HepG2 (cell line): Measurements from ENCODE around the gene GFPT1. TPM values are rescaled to one million over a fixed set of nuclear protein-coding genes. Genes with fewer than 3 reads are reported as not detected.

ENCODE experiments used
- IRF1 ChIP-seq: sonication (generic); formaldehyde crosslinking; IDR thresholded peaks from 2 replicates; pipeline ENCODE4 v1.4.0; 2020; ENCODE audit warnings: low read depth, mild to moderate bottlenecking, missing genetic modification reagents
- JUNB ChIP-seq: sonication (generic); formaldehyde crosslinking; IDR thresholded peaks from 2 replicates; pipeline ENCODE4 v1.8.0; 2022; ENCODE audit warnings: missing genetic modification reagents, mild to moderate bottlenecking, borderline replicate concordance
- MAX ChIP-seq: IDR thresholded peaks from 2 replicates; pipeline ENCODE4 v1.6.1; 2012; ENCODE audit warnings: inconsistent platforms
- NCOA2 ChIP-seq: sonication (generic); formaldehyde crosslinking; IDR thresholded peaks from 2 replicates; pipeline ENCODE4 v1.8.0; 2022; ENCODE audit warnings: inconsistent platforms
- NFYC ChIP-seq: IDR thresholded peaks from 2 replicates; pipeline ENCODE4 v1.6.1; 2016; ENCODE audit warnings: missing genetic modification reagents, missing compliant biosample characterization
- RBAK ChIP-seq: sonication (generic); formaldehyde crosslinking; IDR thresholded peaks from 2 replicates; pipeline ENCODE4 v1.5.1; 2020; ENCODE audit warnings: mild to moderate bottlenecking, missing genetic modification reagents
- SKI ChIP-seq: fragments of 450-650 bp; IDR thresholded peaks from one replicate; pipeline ENCODE4 v1.6.1; 2018; ENCODE audit warnings: mild to moderate bottlenecking; ENCODE audit not compliant: partially characterized antibody
- SP2 ChIP-seq: sonication (generic); formaldehyde crosslinking; IDR thresholded peaks from 2 replicates; pipeline ENCODE4 v1.5.1; 2020; ENCODE audit warnings: mild to moderate bottlenecking, missing genetic modification reagents
- TEF ChIP-seq: sonication (generic); formaldehyde crosslinking; IDR thresholded peaks from 2 replicates; pipeline ENCODE4 v1.5.0; 2020; ENCODE audit warnings: missing genetic modification reagents
- THAP9 ChIP-seq: sonication (generic); formaldehyde crosslinking; IDR thresholded peaks from 2 replicates; pipeline ENCODE4; 2020; ENCODE audit warnings: missing genetic modification reagents, mild to moderate bottlenecking, borderline replicate concordance
- ZBTB4 ChIP-seq: sonication (generic); formaldehyde crosslinking; IDR thresholded peaks from 2 replicates; pipeline ENCODE4 v1.4.0; 2020; ENCODE audit warnings: missing genetic modification reagents, mild to moderate bottlenecking, borderline replicate concordance
- ZBTB7A ChIP-seq: sonication (generic); formaldehyde crosslinking; IDR thresholded peaks from 2 replicates; pipeline ENCODE4 v1.8.0; 2022; ENCODE audit warnings: mild to moderate bottlenecking, missing genetic modification reagents
- ZNF225 ChIP-seq: sonication (generic); formaldehyde crosslinking; IDR thresholded peaks from 2 replicates; pipeline ENCODE4 v1.4.0; 2020; ENCODE audit warnings: mild to moderate bottlenecking, missing genetic modification reagents
- ZNF430 ChIP-seq: sonication (generic); formaldehyde crosslinking; IDR thresholded peaks from 2 replicates; pipeline ENCODE4 v1.9.0; 2021; ENCODE audit warnings: mild to moderate bottlenecking, missing genetic modification reagents
- ZNF501 ChIP-seq: sonication (generic); formaldehyde crosslinking; IDR thresholded peaks from 2 replicates; pipeline ENCODE4 v1.5.1; 2020; ENCODE audit warnings: mild to moderate bottlenecking, moderate library complexity, missing genetic modification reagents
- ZNF597 ChIP-seq: sonication (generic); formaldehyde crosslinking; IDR thresholded peaks from 2 replicates; pipeline ENCODE4 v1.5.0; 2020; ENCODE audit warnings: missing genetic modification reagents
- ZNF598 ChIP-seq: sonication (generic); formaldehyde crosslinking; IDR thresholded peaks from 2 replicates; pipeline ENCODE4 v1.5.1; 2020; ENCODE audit warnings: mild to moderate bottlenecking, missing genetic modification reagents, borderline replicate concordance
- ZNF737 ChIP-seq: sonication (generic); formaldehyde crosslinking; IDR thresholded peaks from 2 replicates; pipeline ENCODE4 v1.5.0; 2020; ENCODE audit warnings: missing genetic modification reagents, mild to moderate bottlenecking, borderline replicate concordance
- ZNF740 ChIP-seq: sonication (generic); formaldehyde crosslinking; IDR thresholded peaks from 2 replicates; pipeline ENCODE4 v1.4.0; 2020; ENCODE audit warnings: missing genetic modification reagents
- ZNF839 ChIP-seq: sonication (generic); formaldehyde crosslinking; IDR thresholded peaks from 2 replicates; pipeline ENCODE4 v1.4.0; 2020; ENCODE audit warnings: missing genetic modification reagents, mild to moderate bottlenecking, borderline replicate concordance
- polyA plus RNA-seq, 8 experiments: library from polyadenylated mRNA; depleted of rRNA in 3 of 8; stranded (reverse) in 7 of 8; unstranded in 1 of 8; fragments of >200 nt; fragmentation: Illumina TruSeq in 4 of 8; extraction: Trizol in 4 of 8; gene quantifications; 2 replicates each; pipeline versions ENCODE4 v1.2.1 to v1.2.3, GENCODE V29; 2011 to 2016; ENCODE audit warnings: low read depth in 4 of 8, missing spikeins in 1 of 8, mixed read lengths in 1 of 8; ENCODE audit not compliant: insufficient read depth in 1 of 8
- total RNA-seq, 5 experiments: library from RNA; depleted of rRNA; stranded (reverse); fragments of >200 nt; fragmentation: Illumina TruSeq; extraction: Trizol; gene quantifications; 2 replicates each; pipeline ENCODE4 v1.2.3, GENCODE V29; 2016; ENCODE audit warnings: low read depth in 1 of 5

Gene GFPT1
- total and polyA plus RNA-seq, 2 of the 13 experiments (the other 11 are each of a cell fraction or from before 2014, with no cell fraction given), result 24.0 to 84.9 TPM

GRCh38 chr2:69307579-69308064, 79.4 kb downstream of the GFPT1 start (continued):
- TF ChIP-seq ZBTB4, result peak; percentile 87; the same call in 1 of the 2 replicates
- TF ChIP-seq RBAK (CRISPR knock-in tag), result no peak
- TF ChIP-seq ZNF225 (CRISPR knock-in tag), result no peak
- TF ChIP-seq ZNF740 (CRISPR knock-in tag), result no peak
- 0 out of 2 replicates have a peak, but pooled peaks have one; percentile 43 for TF ChIP-seq ZNF501 (CRISPR knock-in tag)
- TF ChIP-seq SKI, result no peak
- TF ChIP-seq THAP9, result no peak
- TF ChIP-seq ZNF430, result no peak
- TF ChIP-seq IRF1 (CRISPR knock-in tag), result no peak
- TF ChIP-seq MAX, result 0 out of 2 replicates have a peak, but pooled peaks have one; percentile 60
- 0 out of 2 replicates have a peak, but pooled peaks have one; percentile 32 for TF ChIP-seq ZNF839 (CRISPR knock-in tag)
- 0 out of 2 replicates have a peak, but pooled peaks have one; percentile 3 for TF ChIP-seq NFYC
- TF ChIP-seq NCOA2 (CRISPR knock-in tag), result no peak
- no peak for TF ChIP-seq TEF (CRISPR knock-in tag)
- no peak for TF ChIP-seq ZNF597 (CRISPR knock-in tag)
- TF ChIP-seq ZBTB7A, result no peak
- no peak for TF ChIP-seq SP2
- no peak for TF ChIP-seq ZNF598 (CRISPR knock-in tag)
- no peak for TF ChIP-seq ZNF737
- TF ChIP-seq JUNB (CRISPR knock-in tag), result no peak
